GM23338 (cell line): ENCODE data around the gene SSTR3. TPM values are rescaled to one million over a fixed set of nuclear protein-coding genes. Genes with fewer than 3 reads are reported as not detected.

Experiments used
- ATAC-seq: fragments of 200-7000 bp; cut with Tn5 transposase; 3 replicates; pipeline ENCODE4 v1.9.1; 2020
- DNase-seq: peaks from one replicate; pipeline ENCODE4 v3.0.0-alpha.2; 2015; ENCODE audit warnings: low spot score
- H2AFZ ChIP-seq: fragments of 200-600 bp; sonication (generic); 2 replicates; pipeline ENCODE4 v1.8.0; 2016; ENCODE audit warnings: antibody characterized with exemption, mild to moderate bottlenecking, moderate library complexity
- H3F3A ChIP-seq: fragments of 200-600 bp; sonication (generic); replicated peaks from 2 replicates; pipeline ENCODE4 v1.8.0; 2017; ENCODE audit warnings: antibody characterized with exemption, mixed run types, low read depth
- H3K27ac ChIP-seq: fragments of 200-600 bp; sonication (generic); 2 replicates; pipeline ENCODE4 v1.6.1; 2016; ENCODE audit warnings: low read depth
- H3K27me3 ChIP-seq: fragments of 200-600 bp; sonication (generic); 2 replicates; pipeline ENCODE4 v1.8.0; 2016; ENCODE audit warnings: mild to moderate bottlenecking, mixed run types, moderate library complexity; ENCODE audit not compliant: insufficient read depth
- H3K36me3 ChIP-seq: fragments of 200-600 bp; sonication (generic); 2 replicates; pipeline ENCODE4 v1.8.0; 2016; ENCODE audit warnings: mild to moderate bottlenecking; ENCODE audit not compliant: insufficient read depth
- H3K4me1 ChIP-seq: fragments of 200-600 bp; sonication (generic); 2 replicates; pipeline ENCODE4 v1.8.0; 2016; ENCODE audit warnings: mild to moderate bottlenecking, moderate library complexity; ENCODE audit not compliant: insufficient read depth
- H3K4me2 ChIP-seq: fragments of 200-600 bp; sonication (generic); 2 replicates; pipeline ENCODE4 v1.7.1; 2017; ENCODE audit warnings: mixed run types
- H3K4me3 ChIP-seq: fragments of 200-600 bp; sonication (generic); 2 replicates; pipeline ENCODE4 v1.6.1; 2016; ENCODE audit warnings: mixed run types
- H3K79me2 ChIP-seq: fragments of 200-600 bp; sonication (generic); replicated peaks from 2 replicates; pipeline ENCODE4 v1.8.0; 2017; ENCODE audit warnings: mild to moderate bottlenecking; ENCODE audit not compliant: insufficient read depth
- H3K9me2 ChIP-seq: fragments of 200-600 bp; sonication (generic); 2 replicates; pipeline ENCODE4 v1.8.0; 2017; ENCODE audit not compliant: insufficient read depth
- H4K20me1 ChIP-seq: fragments of 200-600 bp; sonication (generic); replicated peaks from 2 replicates; pipeline ENCODE4 v1.8.0; 2017; ENCODE audit warnings: mild to moderate bottlenecking; ENCODE audit not compliant: insufficient read depth
- H3K27ac Mint-ChIP-seq: 2 replicates; pipeline ENCODE4 v1.8.0; 2020; ENCODE audit warnings: inconsistent platforms, mild to moderate bottlenecking, moderate library complexity, mixed read lengths
- H3K27me3 Mint-ChIP-seq: 3 replicates; pipeline ENCODE4 v1.8.0; 2022; ENCODE audit warnings: low read depth, mild to moderate bottlenecking, moderate library complexity, mixed read lengths, inconsistent platforms; ENCODE audit not compliant: insufficient read depth, poor library complexity
- H3K36me3 Mint-ChIP-seq: 3 replicates; pipeline ENCODE4 v1.8.0; 2021; ENCODE audit warnings: low read depth, mild to moderate bottlenecking, inconsistent platforms, moderate library complexity, mixed read lengths
- H3K4me1 Mint-ChIP-seq: 3 replicates; pipeline ENCODE4 v1.8.0; 2020; ENCODE audit warnings: mild to moderate bottlenecking, inconsistent platforms, mixed read lengths
- H3K4me3 Mint-ChIP-seq: 3 replicates; pipeline ENCODE4 v1.8.0; 2021; ENCODE audit warnings: moderate library complexity, mild to moderate bottlenecking, inconsistent platforms, mixed read lengths
- H3K9me3 Mint-ChIP-seq: 3 replicates; pipeline ENCODE4 v1.8.0; 2020; ENCODE audit warnings: moderate library complexity, mild to moderate bottlenecking, inconsistent platforms, mixed read lengths
- CREB1 ChIP-seq: fragments of 250-450 bp; sonication (Bioruptor Pico); IDR thresholded peaks from 2 replicates; pipeline ENCODE4 v1.5.0; 2020; ENCODE audit warnings: low read depth, mild to moderate bottlenecking, moderate library complexity
- EZH2 ChIP-seq: fragments of 200-600 bp; sonication (generic); IDR thresholded peaks from one replicate; pipeline ENCODE4 v1.8.0; 2017; ENCODE audit warnings: antibody characterized with exemption, mild to moderate bottlenecking, low read depth; ENCODE audit not compliant: unreplicated experiment
- EZH2phosphoT487 ChIP-seq: fragments of 200-600 bp; sonication (generic); IDR thresholded peaks from one replicate; pipeline ENCODE4 v1.8.1; 2018; ENCODE audit warnings: antibody characterized with exemption; ENCODE audit not compliant: unreplicated experiment
- JUNB ChIP-seq: IDR thresholded peaks from one replicate; pipeline ENCODE4 v1.6.1; 2016; ENCODE audit warnings: antibody characterized with exemption; ENCODE audit not compliant: unreplicated experiment
- STAT1 ChIP-seq: IDR thresholded peaks from one replicate; pipeline ENCODE4 v1.6.1; 2016; ENCODE audit warnings: antibody characterized with exemption; ENCODE audit not compliant: unreplicated experiment
- ZNF114 ChIP-seq: fragments of 250-450 bp; sonication (Bioruptor Pico); IDR thresholded peaks from 2 replicates; pipeline ENCODE4 v1.5.0; 2020; ENCODE audit warnings: mild to moderate bottlenecking, moderate library complexity
- polyA plus RNA-seq: library from polyadenylated mRNA; unstranded; fragments of >200 nt; fragmentation: Nextera tagmentation; extraction: Ambion mirVana; gene quantifications from 2 replicates; pipeline ENCODE4 v1.2.1, GENCODE V29; 2016
- total RNA-seq: library from RNA; depleted of rRNA; stranded (reverse); fragments of >200 nt; shearing (Covaris generic); gene quantifications from 2 replicates; pipeline ENCODE4 v1.2.3, GENCODE V29; 2014
- TF ChIP-seq, protein P1 (sequence below): IDR thresholded peaks from one replicate; pipeline ENCODE4 v1.6.1; 2018; ENCODE audit warnings: antibody characterized with exemption; ENCODE audit not compliant: unreplicated experiment
- TF ChIP-seq, protein P2 (sequence below): fragments of 250-450 bp; sonication (Bioruptor Pico); IDR thresholded peaks from 2 replicates; pipeline ENCODE4 v1.5.0; 2020; ENCODE audit warnings: mild to moderate bottlenecking, moderate library complexity

The SSTR3 gene
- total and polyA plus RNA-seq, 2 experiments from 2014 or later = 0.66 TPM; not detected in 1

DNA sequence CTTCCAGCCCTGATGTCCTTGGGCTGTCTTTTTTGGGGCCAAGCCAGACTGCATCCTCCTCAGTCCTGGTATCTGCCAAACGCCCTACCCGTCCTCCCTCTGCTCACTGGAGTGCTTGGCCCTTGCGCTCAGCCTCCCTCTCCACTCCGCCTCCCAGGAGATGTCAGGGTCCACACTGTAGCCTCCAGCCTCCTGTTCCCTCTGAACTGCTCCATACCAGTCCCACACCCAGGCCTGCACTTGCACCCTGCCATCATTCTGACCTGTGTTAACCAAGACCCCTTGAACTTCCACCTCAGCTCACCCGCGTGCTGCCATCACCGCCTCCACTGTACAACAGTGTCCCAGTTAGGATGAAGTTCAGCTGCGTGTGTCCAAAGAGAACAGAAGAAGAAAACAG is 56.3 kb downstream of the SSTR3 start:
- no peaks in the 10 kb centered on the region; the same call in 1 of the 3 replicates for H3K4me1 Mint-ChIP-seq
- no peak for ATAC-seq
- no peaks in the 10 kb centered on the region for H3K79me2 ChIP-seq
- no peak overlapping the region for H3K27ac Mint-ChIP-seq
- H3K4me3 Mint-ChIP-seq = no peak overlapping the region
- no peak overlapping the region for H3K4me2 ChIP-seq
- no peaks in the 10 kb centered on the region for H3K4me1 ChIP-seq
- DNase-seq = no peak
- H3K4me3 ChIP-seq = no peak overlapping the region
- peaks cover 10% of the 10 kb centered on the region for H3K27me3 Mint-ChIP-seq
- no peaks in the 10 kb centered on the region for H3K9me2 ChIP-seq
- H3K9me3 Mint-ChIP-seq = peaks cover 7% of the 10 kb centered on the region
- H3F3A ChIP-seq = no peaks in the 10 kb centered on the region
- H3K27ac ChIP-seq = no peak overlapping the region
- no peaks in the 10 kb centered on the region for H4K20me1 ChIP-seq
- H3K36me3 Mint-ChIP-seq = no peaks in the 10 kb centered on the region
- no peaks in the 10 kb centered on the region for H3K36me3 ChIP-seq
- H2AFZ ChIP-seq = no peak overlapping the region
- H3K27me3 ChIP-seq = no peaks in the 10 kb centered on the region
- TF ChIP-seq, protein P1, sequence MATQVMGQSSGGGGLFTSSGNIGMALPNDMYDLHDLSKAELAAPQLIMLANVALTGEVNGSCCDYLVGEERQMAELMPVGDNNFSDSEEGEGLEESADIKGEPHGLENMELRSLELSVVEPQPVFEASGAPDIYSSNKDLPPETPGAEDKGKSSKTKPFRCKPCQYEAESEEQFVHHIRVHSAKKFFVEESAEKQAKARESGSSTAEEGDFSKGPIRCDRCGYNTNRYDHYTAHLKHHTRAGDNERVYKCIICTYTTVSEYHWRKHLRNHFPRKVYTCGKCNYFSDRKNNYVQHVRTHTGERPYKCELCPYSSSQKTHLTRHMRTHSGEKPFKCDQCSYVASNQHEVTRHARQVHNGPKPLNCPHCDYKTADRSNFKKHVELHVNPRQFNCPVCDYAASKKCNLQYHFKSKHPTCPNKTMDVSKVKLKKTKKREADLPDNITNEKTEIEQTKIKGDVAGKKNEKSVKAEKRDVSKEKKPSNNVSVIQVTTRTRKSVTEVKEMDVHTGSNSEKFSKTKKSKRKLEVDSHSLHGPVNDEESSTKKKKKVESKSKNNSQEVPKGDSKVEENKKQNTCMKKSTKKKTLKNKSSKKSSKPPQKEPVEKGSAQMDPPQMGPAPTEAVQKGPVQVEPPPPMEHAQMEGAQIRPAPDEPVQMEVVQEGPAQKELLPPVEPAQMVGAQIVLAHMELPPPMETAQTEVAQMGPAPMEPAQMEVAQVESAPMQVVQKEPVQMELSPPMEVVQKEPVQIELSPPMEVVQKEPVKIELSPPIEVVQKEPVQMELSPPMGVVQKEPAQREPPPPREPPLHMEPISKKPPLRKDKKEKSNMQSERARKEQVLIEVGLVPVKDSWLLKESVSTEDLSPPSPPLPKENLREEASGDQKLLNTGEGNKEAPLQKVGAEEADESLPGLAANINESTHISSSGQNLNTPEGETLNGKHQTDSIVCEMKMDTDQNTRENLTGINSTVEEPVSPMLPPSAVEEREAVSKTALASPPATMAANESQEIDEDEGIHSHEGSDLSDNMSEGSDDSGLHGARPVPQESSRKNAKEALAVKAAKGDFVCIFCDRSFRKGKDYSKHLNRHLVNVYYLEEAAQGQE = no peak
- TF ChIP-seq ZNF114 (CRISPR knock-in tag) (no peak), CREB1 (CRISPR knock-in tag) (no peak), JUNB (no peak), STAT1 (no peak), EZH2phosphoT487 (no peak), EZH2 (no peak)
- TF ChIP-seq, protein P2, sequence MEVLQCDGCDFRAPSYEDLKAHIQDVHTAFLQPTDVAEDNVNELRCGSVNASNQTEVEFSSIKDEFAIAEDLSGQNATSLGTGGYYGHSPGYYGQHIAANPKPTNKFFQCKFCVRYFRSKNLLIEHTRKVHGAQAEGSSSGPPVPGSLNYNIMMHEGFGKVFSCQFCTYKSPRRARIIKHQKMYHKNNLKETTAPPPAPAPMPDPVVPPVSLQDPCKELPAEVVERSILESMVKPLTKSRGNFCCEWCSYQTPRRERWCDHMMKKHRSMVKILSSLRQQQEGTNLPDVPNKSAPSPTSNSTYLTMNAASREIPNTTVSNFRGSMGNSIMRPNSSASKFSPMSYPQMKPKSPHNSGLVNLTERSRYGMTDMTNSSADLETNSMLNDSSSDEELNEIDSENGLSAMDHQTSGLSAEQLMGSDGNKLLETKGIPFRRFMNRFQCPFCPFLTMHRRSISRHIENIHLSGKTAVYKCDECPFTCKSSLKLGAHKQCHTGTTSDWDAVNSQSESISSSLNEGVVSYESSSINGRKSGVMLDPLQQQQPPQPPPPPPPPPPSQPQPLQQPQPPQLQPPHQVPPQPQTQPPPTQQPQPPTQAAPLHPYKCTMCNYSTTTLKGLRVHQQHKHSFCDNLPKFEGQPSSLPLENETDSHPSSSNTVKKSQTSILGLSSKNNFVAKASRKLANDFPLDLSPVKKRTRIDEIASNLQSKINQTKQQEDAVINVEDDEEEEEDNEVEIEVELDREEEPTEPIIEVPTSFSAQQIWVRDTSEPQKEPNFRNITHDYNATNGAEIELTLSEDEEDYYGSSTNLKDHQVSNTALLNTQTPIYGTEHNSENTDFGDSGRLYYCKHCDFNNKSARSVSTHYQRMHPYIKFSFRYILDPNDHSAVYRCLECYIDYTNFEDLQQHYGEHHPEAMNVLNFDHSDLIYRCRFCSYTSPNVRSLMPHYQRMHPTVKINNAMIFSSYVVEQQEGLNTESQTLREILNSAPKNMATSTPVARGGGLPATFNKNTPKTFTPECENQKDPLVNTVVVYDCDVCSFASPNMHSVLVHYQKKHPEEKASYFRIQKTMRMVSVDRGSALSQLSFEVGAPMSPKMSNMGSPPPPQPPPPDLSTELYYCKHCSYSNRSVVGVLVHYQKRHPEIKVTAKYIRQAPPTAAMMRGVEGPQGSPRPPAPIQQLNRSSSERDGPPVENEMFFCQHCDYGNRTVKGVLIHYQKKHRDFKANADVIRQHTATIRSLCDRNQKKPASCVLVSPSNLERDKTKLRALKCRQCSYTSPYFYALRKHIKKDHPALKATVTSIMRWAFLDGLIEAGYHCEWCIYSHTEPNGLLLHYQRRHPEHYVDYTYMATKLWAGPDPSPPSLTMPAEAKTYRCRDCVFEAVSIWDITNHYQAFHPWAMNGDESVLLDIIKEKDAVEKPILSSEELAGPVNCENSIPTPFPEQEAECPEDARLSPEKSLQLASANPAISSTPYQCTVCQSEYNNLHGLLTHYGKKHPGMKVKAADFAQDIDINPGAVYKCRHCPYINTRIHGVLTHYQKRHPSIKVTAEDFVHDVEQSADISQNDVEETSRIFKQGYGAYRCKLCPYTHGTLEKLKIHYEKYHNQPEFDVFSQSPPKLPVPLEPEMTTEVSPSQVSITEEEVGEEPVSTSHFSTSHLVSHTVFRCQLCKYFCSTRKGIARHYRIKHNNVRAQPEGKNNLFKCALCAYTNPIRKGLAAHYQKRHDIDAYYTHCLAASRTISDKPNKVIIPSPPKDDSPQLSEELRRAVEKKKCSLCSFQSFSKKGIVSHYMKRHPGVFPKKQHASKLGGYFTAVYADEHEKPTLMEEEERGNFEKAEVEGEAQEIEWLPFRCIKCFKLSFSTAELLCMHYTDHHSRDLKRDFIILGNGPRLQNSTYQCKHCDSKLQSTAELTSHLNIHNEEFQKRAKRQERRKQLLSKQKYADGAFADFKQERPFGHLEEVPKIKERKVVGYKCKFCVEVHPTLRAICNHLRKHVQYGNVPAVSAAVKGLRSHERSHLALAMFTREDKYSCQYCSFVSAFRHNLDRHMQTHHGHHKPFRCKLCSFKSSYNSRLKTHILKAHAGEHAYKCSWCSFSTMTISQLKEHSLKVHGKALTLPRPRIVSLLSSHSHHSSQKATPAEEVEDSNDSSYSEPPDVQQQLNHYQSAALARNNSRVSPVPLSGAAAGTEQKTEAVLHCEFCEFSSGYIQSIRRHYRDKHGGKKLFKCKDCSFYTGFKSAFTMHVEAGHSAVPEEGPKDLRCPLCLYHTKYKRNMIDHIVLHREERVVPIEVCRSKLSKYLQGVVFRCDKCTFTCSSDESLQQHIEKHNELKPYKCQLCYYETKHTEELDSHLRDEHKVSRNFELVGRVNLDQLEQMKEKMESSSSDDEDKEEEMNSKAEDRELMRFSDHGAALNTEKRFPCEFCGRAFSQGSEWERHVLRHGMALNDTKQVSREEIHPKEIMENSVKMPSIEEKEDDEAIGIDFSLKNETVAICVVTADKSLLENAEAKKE (CRISPR knock-in tag) = no peak
